PC-9 (cell line): ENCODE data around the gene RALGAPA2. TPM values are rescaled to one million over a fixed set of nuclear protein-coding genes. Genes with fewer than 3 reads are reported as not detected.

Experiments used
- BruUV-seq: library from RNA; stranded (reverse); fragments of 400-500 nt; replicated peaks from 2 replicates; lab custom pipeline; 2021; lab: Mats Ljungman, UMichigan
- CTCF ChIA-PET: fragments of 300-600 bp; sonication (Branson Sonifier 250); formaldehyde crosslinking; loops from one replicate; lab custom pipeline; 2022; ENCODE audit warnings: antibody characterized with exemption; lab: Charles Lee
- POLR2A ChIA-PET: fragments of 300-600 bp; sonication (Branson Sonifier 250); formaldehyde crosslinking; loops from one replicate; lab custom pipeline; 2022; ENCODE audit warnings: antibody characterized with exemption; ENCODE audit not compliant: unreplicated experiment; lab: Charles Lee
- DNase-seq, 2 experiments: peaks; one replicate each; pipeline versions ENCODE4 v3.0.0 to v3.0.0-alpha.2; 2015 to 2022; ENCODE audit warnings: mixed read lengths in 1 of 2
- H2AFZ ChIP-seq: fragments of 200-600 bp; sonication (generic); 2 replicates; pipeline ENCODE4 v1.8.1; 2017; ENCODE audit warnings: antibody characterized with exemption
- H3F3A ChIP-seq: fragments of 200-600 bp; sonication (generic); 2 replicates; pipeline ENCODE4 v1.8.1; 2017; ENCODE audit warnings: antibody characterized with exemption, mild to moderate bottlenecking, low read depth; ENCODE audit not compliant: insufficient read depth
- H3K27ac ChIP-seq: fragments of 200-600 bp; sonication (generic); 2 replicates; pipeline ENCODE4 v1.6.1; 2016; ENCODE audit warnings: mixed run types
- H3K27me3 ChIP-seq: fragments of 200-600 bp; sonication (generic); 2 replicates; pipeline ENCODE4 v1.6.1; 2016; ENCODE audit warnings: low read depth, mixed run types; ENCODE audit not compliant: insufficient read depth
- H3K36me3 ChIP-seq: fragments of 200-600 bp; sonication (generic); 2 replicates; pipeline ENCODE4 v1.6.1; 2016; ENCODE audit warnings: low read depth, mixed run types
- H3K4me1 ChIP-seq: fragments of 200-600 bp; sonication (generic); replicated peaks from 2 replicates; pipeline ENCODE4 v1.6.1; 2016; ENCODE audit warnings: mixed run types; ENCODE audit not compliant: insufficient read depth
- H3K4me2 ChIP-seq: fragments of 200-600 bp; sonication (generic); 2 replicates; pipeline ENCODE4 v1.6.1; 2017; ENCODE audit warnings: mixed run types
- H3K4me3 ChIP-seq: fragments of 200-600 bp; sonication (generic); 2 replicates; pipeline ENCODE4 v1.6.1; 2016; ENCODE audit warnings: mixed run types
- H3K79me2 ChIP-seq: fragments of 200-600 bp; sonication (generic); 2 replicates; pipeline ENCODE4 v1.6.1; 2017; ENCODE audit warnings: low read depth, mixed run types
- H3K9me2 ChIP-seq: fragments of 200-600 bp; sonication (generic); 2 replicates; pipeline ENCODE4 v1.8.1; 2017; ENCODE audit warnings: mild to moderate bottlenecking; ENCODE audit not compliant: insufficient read depth
- H3K9me3 ChIP-seq: fragments of 200-600 bp; sonication (generic); 2 replicates; pipeline ENCODE4 v1.8.1; 2016; ENCODE audit warnings: low read depth; ENCODE audit not compliant: insufficient read depth
- H4K20me1 ChIP-seq: fragments of 200-600 bp; sonication (generic); 2 replicates; pipeline ENCODE4 v1.8.1; 2017; ENCODE audit not compliant: insufficient read depth
- EZH2 ChIP-seq: fragments of 200-600 bp; sonication (generic); IDR thresholded peaks from 2 replicates; pipeline ENCODE4 v1.8.0; 2017; ENCODE audit warnings: antibody characterized with exemption, low read depth
- intact Hi-C: fragments of 100-400 bp; cut with micrococcal nuclease; formaldehyde crosslinking; loops from one replicate; pipeline ENCODE4 v1.10.0; 2022; ENCODE audit not compliant: unreplicated experiment
- total RNA-seq: library from RNA; stranded (reverse); gene quantifications from 2 replicates; pipeline ENCODE4 v1.2.3, GENCODE V29; 2021
- TF ChIP-seq, protein P1 (sequence below): fragments of 200-600 bp; sonication (generic); conservative IDR thresholded peaks from 2 replicates; pipeline ENCODE4 v1.6.1; 2017; ENCODE audit warnings: mixed run types, antibody characterized with exemption, mild to moderate bottlenecking, moderate library complexity

The RALGAPA2 gene
- total RNA-seq, 1 experiment from 2014 or later: 28.7 TPM

DNA sequence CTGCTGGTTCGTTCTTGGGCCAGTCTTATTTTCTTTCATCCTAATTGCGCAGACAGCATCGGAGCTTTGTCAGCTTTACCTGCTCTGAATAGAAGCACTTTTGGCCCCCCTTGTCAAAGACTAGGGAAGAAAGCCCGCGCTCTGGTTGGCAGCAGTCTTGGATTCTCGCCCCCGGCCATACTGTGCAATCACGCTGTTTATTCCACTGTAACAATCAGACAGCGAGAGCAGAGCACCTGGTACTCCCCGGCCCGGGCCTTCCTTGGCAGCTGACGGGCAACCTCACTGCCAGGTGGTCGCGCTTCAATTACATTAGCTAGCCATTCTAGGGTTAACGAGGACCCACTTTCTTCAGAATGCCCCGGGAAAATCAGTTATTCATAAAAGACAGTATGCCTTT lies 272.0 kb downstream of the RALGAPA2 start:
- no peak overlapping the region for H3K4me2 ChIP-seq
- intact Hi-C loops: no loop called here
- no peak overlapping the region for H3K4me3 ChIP-seq
- no peaks in the 10 kb centered on the region for H3K9me2 ChIP-seq
- POLR2A ChIA-PET: no interaction called here
- CTCF ChIA-PET: no interaction called here
- H3K36me3 ChIP-seq: no peaks in the 10 kb centered on the region
- no peak for DNase-seq
- H3K4me1 ChIP-seq: no peaks in the 10 kb centered on the region
- no peak overlapping the region for H3K27ac ChIP-seq
- no TSS peak for BruUV-seq
- no peaks in the 10 kb centered on the region for H3K9me3 ChIP-seq
- H3F3A ChIP-seq: no peaks in the 10 kb centered on the region
- no peaks in the 10 kb centered on the region for H3K27me3 ChIP-seq
- TF ChIP-seq, protein P1, sequence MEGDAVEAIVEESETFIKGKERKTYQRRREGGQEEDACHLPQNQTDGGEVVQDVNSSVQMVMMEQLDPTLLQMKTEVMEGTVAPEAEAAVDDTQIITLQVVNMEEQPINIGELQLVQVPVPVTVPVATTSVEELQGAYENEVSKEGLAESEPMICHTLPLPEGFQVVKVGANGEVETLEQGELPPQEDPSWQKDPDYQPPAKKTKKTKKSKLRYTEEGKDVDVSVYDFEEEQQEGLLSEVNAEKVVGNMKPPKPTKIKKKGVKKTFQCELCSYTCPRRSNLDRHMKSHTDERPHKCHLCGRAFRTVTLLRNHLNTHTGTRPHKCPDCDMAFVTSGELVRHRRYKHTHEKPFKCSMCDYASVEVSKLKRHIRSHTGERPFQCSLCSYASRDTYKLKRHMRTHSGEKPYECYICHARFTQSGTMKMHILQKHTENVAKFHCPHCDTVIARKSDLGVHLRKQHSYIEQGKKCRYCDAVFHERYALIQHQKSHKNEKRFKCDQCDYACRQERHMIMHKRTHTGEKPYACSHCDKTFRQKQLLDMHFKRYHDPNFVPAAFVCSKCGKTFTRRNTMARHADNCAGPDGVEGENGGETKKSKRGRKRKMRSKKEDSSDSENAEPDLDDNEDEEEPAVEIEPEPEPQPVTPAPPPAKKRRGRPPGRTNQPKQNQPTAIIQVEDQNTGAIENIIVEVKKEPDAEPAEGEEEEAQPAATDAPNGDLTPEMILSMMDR: no peak
- no peak for TF ChIP-seq EZH2
- H3K79me2 ChIP-seq: no peaks in the 10 kb centered on the region
- H2AFZ ChIP-seq: no peak overlapping the region
- H4K20me1 ChIP-seq: no peaks in the 10 kb centered on the region

DNA sequence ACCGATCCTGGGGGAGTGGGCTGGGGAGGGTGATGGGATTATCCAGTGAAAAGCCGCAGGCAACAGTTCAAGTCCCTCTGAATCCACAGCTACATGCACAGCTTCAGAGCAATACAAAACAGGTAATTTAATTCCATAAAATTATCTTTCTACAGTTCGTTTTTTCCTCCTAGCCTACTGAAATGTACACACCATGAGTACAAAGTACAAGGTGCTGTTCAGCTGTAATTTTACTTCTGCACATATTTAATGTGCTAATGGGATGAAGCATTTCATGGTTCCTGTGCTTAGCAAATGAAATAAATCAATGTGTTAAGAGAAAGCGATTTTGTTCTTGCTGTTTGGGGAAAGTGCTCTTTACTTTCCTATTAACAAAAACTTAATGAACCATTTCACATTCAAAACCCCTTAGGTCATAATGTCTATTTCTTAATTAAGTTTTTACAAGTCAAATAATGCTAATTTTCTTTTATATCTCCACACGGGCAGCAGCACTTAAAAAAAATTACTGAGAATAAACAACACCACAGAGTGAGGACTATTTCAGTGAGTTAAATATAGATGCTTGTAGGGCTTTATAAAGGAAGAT lies 272.7 kb downstream of the RALGAPA2 start:
- ChIA-PET POLR2A (no interaction called here), CTCF (no interaction called here)
- no peak overlapping the region for H2AFZ ChIP-seq
- H3K4me2 ChIP-seq: no peak overlapping the region
- no peaks in the 10 kb centered on the region for H3K4me1 ChIP-seq
- no peaks in the 10 kb centered on the region for H3K36me3 ChIP-seq
- no peaks in the 10 kb centered on the region for H3K79me2 ChIP-seq
- DNase-seq: no peak
- TF ChIP-seq, protein P1: no peak
- TF ChIP-seq EZH2: no peak
- intact Hi-C loops: no loop called here
- H3K27ac ChIP-seq: no peak overlapping the region
- H3K27me3 ChIP-seq: no peaks in the 10 kb centered on the region
- H3F3A ChIP-seq: no peaks in the 10 kb centered on the region
- H3K4me3 ChIP-seq: no peak overlapping the region
- H3K9me3 ChIP-seq: no peaks in the 10 kb centered on the region
- no peaks in the 10 kb centered on the region for H3K9me2 ChIP-seq
- BruUV-seq: no TSS peak
- no peaks in the 10 kb centered on the region for H4K20me1 ChIP-seq

DNA sequence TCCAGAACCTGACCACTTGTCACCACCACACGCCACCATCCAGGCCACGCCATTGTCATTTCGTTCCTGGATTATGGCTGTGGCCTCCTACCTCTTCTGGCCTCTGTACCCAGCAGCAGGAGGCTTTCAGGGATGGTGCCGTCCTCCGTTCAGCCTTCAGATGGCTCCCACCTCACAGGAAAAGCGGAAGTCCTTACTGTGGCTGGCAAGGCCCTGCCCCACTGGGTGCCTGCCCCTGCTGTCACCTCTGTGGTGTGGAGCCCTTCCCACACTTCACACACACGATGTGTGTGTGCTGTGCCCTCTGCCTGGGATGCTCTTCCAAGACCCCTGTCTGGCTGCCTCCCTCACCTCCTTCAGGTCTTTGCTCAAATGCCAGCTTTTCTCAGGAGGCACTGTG lies 275.1 kb downstream of the RALGAPA2 start:
- no peaks in the 10 kb centered on the region for H3F3A ChIP-seq
- intact Hi-C loops: no loop called here
- H3K79me2 ChIP-seq: no peaks in the 10 kb centered on the region
- H3K27me3 ChIP-seq: no peaks in the 10 kb centered on the region
- no peak overlapping the region for H3K4me3 ChIP-seq
- POLR2A ChIA-PET: no interaction called here
- H3K4me1 ChIP-seq: no peaks in the 10 kb centered on the region
- CTCF ChIA-PET: no interaction called here
- H3K9me2 ChIP-seq: no peaks in the 10 kb centered on the region
- no peak overlapping the region for H3K27ac ChIP-seq
- no TSS peak for BruUV-seq
- TF ChIP-seq EZH2: no peak
- TF ChIP-seq, protein P1: no peak
- H4K20me1 ChIP-seq: no peaks in the 10 kb centered on the region
- H3K4me2 ChIP-seq: no peak overlapping the region
- H3K36me3 ChIP-seq: no peaks in the 10 kb centered on the region
- no peaks in the 10 kb centered on the region for H3K9me3 ChIP-seq
- no peak for DNase-seq
- H2AFZ ChIP-seq: no peak overlapping the region
